ENCODE results near the gene LPP.

Gene LPP

DNA sequence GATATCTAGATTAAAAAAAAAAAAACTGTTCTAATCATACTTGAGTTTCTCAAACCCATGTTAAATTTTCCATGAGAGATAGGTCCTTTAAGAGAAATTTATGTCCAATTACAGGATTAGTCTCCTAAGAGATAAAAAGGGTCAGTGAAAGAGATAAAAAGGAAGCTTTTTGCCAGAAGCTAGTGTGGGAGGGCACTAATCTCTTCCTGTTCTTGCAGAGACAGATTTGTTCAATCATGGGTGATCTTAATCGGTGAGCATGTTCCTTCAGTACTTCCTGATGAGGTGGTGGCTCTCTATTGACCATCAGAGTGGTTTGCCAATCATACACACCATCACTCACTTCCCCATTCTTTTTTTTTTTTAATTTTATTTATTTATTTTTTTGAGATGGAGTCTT is 16.9 kb upstream of the LPP start:
- DNase-seq (ENCODE audit: low read depth, low spot score): no peak

DNA sequence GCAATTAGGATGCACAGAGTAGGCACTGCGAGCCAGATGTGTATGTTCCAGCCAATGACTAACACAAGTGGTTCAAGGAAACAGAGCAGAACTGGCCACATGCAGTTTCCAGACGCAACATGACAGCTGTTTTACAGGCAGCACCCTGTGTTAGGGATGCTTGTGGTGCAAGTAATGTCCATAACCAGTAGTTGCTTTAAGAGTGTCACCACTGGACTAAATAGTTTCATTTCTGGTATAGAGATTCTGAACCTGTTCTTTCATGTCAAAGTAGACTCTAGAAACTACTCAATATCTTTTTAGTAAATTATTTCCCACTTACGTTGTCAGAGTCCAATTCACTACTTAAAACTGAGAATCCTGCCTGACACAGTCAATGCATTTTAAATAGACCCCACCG is 14.5 kb upstream of the LPP start:
- no peak for DNase-seq (ENCODE audit: low read depth, low spot score)

DNA sequence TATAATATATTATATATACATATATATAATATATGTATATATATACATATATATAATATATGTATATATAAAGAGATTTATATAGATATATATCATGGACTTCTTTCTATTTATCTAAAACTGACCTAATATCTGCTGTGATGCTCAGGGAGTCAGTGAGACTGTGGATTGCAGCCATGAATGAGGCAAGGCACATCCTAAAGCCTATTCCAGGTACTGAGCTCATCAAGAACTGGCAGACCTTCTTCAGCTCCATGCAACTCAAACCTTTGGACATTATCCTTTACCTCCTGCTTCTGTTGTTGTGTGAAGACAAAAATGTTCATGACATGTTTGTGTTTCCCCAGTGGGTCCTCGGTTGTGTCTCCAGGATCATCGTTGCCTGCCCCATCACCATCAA is 7.7 kb upstream of the LPP start:
- no peak for DNase-seq (ENCODE audit: low read depth, low spot score)

- DNase-seq (ENCODE audit: low read depth, low spot score): no peak
Observed at GRCh38 chr3:188147782-188148181, 6.2 kb upstream of the LPP start.

DNA sequence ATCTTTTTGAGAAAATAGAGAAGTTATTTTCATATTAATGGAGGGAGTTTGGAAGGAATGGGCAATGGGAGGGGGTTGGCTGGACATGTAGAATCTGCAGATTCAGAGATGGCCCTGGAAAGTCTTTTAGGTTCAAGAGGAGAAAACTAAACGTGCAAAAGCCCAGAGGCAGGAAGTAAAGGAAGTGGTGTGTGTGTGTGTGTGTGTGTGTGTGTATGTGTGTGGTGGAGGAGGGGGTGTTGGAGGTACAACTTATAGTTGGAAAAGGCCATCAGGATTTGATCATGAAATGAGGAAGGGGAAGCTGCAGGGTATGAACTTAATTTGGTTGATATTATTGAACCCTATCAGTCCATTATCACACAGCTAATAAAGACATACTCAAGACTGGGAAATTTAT is 5.6 kb upstream of the LPP start:
- no peak for DNase-seq (ENCODE audit: low read depth, low spot score)

- no peak for DNase-seq (ENCODE audit: low read depth, low spot score)
Observed at GRCh38 chr3:188149587-188149986, 4.4 kb upstream of the LPP start.

DNA sequence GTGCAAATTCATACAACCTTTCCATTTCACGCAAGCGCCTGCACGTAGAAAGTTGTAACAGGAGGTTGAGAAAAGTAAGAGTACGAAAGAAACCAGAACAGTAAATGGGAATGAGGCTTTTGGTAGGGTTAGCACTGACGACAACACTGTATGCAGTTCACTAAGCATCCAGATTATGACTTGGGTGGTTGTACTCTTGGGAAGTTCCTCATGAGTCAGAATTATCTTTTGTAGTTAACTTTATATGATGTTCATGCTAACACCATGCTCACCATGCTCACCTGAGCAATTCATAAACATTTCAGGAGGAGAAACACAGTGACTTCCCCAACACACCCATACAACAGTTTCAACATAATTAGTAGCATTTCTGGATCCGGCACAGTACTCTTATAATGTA is 3.0 kb upstream of the LPP start:
- no peak for DNase-seq (ENCODE audit: low read depth, low spot score)

DNA sequence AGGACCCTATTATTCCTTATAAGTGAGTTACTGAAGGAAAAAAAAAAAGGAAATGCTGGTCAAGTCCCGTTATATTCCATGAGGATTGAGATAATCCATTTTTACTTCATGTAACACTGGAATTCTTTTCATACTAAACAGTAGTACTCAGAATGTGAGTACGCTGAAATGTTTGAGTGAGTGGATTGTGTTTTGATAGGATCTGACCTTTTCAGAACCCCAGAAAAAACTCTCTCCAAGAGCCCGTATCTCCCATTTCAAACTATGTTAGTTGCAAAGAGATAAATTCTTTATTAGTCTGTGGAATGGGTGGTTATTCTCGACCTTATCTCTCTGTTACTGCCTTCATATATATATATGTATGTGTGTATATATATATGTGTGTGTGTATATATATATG is 2.5 kb upstream of the LPP start:
- no peak for DNase-seq (ENCODE audit: low read depth, low spot score)

DNA sequence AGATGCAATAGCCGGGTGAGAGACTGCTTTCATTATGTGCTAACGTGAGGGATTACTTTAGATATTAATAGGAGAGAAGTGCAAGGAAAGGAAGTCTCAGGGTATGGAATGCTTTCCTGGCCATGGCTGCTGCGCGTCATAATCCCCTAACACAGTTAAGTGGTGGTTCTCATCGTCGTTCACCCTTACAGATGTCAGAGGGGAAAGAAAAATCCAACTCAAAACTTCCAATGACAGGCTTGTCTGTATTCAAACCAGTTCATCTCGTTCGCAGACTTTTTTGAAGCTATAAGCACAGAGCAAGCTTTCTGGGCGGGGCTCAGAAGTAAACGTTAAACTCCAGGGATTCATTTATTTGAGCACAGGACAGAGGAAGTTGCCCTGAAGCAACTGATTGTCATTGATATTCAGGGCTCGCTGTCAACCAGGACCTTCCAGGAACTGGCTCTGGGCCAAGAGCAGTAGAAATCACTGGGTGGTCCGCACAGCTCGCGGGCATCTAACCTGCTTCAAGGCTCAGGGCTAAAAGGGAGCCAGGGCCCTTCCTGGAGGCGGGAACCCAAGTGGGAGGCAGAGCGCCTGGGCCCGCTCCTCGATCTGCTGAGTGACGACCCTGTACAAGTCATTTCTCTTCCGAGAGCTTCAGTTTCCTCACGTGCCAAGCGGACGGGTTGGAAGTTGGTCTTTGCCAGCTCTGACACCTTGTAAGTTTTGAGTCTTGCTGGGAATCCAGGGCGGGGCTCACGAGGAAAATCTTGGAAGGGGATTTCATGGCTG is 1.1 kb upstream of the LPP start:
- DNase-seq (ENCODE audit: low read depth, low spot score): no peak

DNA sequence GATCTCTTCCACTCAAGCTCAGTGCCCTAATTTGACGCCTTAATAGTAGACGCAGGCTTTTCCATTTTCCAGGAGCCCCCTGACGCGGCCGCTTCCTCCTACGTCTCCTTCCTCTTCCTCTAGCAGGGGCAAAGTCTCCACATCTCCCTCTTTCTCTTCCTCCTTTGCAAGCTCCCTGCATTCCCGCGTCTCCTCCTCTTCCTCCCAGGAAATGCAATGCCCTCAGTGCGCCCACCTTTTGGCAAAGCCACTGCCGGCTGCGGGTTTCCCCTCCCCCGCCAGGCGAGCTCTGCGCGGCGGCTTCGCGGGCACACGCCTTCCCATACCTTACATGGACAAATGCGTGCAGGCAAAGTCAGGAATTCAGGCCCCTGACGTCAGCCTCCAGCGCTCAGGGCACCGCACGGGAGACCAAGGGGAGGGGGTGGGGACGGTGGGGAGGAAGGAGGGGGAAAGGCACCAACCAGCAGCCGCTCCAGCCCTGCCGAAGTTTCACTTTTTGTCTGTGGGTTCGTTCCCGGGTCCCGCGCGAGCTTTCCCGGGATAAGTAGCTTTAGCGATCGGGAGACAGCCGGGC is 432 bp upstream of the LPP start:
- peak; percentile 72 for DNase-seq (ENCODE audit: low read depth, low spot score)

DNA sequence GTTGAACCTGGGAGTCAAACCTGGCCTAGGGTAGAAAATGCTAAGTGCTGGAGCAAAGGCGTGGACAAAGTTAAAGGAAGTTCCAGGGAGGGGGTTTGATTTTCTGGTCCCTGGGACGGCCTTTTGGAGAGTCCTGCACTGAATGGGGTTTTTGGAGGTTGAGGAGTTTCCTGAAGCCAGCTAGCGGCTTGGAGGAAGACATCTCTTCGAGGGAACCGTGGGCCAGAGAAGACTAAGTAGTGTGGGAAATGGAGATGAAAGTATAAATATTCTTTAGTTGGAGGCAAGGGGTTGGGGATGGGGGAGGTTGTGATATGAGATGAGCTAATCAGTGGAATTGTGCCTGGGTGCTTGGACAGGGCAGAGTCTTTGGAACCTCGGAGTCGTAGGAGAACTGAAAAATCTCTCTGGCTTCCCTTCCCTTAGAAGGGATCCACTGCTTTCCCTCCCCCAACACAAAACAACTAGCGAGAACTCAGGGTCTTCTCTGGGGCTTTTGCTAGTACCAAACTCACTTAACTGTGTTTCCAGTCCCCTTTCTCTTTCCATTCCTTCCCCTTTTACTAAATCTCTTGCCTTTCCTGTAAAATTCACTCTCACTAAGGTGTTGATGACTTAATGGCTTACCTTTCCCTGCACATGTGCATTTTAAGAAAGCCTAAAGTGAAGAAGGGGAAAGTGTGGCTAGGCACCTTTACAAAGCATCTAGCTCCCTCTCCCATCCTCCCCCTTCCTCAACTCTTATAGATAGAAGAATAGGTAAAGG is 1.0 kb downstream of the LPP start:
- DNase-seq (ENCODE audit: low read depth, low spot score): no peak

DNA sequence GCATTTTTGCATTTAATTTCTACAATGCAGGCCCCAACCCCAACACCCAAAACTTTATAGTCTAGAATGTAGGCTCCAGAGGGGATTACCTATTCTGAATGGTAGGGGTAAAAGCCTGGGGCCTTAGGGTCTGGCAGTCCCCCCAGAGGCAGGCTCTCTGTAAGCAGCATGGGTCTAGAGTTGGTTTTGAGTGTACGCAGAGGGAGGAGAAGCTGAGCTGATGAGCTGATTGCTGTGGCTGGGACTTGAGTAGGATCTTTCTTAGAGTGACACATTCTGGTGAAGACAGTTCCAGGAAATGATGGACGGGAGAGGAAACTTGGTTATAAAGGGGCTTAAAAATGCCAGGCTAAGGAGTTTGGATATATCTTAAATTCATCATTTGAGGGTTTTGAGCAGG is 2.1 kb downstream of the LPP start:
- DNase-seq (ENCODE audit: low read depth, low spot score): no peak

- DNase-seq (ENCODE audit: low read depth, low spot score): no peak
Observed at GRCh38 chr3:188157407-188157806, 3.5 kb downstream of the LPP start.

DNA sequence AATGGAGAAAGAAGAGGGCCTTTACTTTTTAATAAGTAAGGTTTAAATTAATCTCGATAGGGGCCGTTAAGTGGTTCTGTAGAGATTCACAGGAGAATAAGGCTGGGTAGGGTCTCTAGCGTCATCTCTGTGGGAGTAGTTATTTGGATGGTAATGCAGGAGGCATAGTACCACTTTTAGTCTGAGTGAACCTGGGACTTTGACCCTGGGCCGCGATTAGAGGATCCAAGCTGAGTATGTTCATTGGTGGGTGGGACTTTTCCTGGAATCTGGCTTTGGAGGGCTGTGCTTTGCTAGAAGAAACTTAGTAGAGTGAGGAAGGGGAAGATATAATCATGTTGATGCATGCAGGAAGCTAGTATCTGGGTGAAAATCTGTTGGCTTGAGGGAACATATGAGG is 4.0 kb downstream of the LPP start:
- no peak for DNase-seq (ENCODE audit: low read depth, low spot score)

GRCh38 chr3:188158731-188159310 is 4.9 kb downstream of the LPP start:
- DNase-seq (ENCODE audit: low read depth, low spot score): no peak

DNA sequence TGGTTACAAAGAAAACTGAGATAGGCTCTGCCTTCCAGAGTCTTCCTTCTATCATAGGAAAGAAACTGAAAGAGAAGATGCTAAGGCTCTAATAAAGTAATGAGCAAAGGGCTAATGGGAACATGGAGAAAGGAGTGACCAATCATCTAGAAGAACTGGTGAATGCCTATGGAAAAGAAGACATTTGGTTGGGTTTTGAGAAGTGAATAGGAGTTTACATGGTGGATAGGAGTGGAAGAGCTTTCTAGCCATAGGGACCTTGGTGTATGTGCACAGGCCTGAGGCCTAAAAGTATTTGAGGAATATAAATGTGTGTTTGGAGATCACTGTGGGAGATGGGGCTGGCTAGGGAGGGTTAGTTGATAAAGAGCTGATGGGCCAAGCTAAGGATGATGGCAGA is 6.8 kb downstream of the LPP start:
- DNase-seq (ENCODE audit: low read depth, low spot score): no peak

- DNase-seq (ENCODE audit: low read depth, low spot score): no peak
Observed at GRCh38 chr3:188164248-188164687, 10.3 kb downstream of the LPP start.

- DNase-seq (ENCODE audit: low read depth, low spot score): no peak
Observed at GRCh38 chr3:188165596-188165995, 11.6 kb downstream of the LPP start.

DNA sequence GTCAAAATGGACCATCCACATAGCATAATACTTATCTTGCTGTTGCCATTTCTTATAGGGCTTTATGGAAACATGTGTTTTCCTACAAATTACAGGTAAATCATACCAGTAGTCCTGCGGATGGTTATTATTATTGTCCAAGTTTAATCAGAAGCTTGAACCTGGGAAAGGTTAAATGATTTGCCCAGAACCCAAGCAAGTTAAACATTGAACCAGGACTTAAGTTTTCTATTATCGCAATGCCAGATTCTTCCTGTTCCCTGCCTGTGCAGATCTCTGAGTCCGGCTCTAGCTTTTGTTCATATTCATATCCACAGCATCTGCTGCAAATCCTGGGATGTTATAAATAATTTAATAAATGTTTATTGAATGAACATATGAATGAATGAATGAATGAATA is 12.5 kb downstream of the LPP start:
- no peak for DNase-seq (ENCODE audit: low read depth, low spot score)

GRCh38 chr3:188168186-188168585 is 14.2 kb downstream of the LPP start:
- DNase-seq (ENCODE audit: low read depth, low spot score): no peak

DNA sequence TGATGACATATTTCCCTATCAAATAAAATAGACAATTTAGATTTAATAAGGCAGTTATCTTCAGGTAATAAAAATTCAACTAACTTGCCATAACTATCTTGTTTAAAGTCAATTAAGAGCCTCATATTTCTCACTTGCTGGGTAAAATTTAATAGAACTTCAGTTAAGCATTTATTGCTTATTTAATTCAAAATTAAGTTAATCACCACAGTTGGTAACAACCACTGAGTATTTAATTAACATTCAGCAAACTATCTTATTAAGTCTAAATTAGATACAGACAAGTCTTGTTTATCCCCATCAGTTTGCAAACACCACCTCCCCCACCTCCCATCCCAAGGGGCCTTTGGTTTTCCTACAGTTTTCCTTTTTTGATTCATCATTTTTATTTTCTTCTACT is 14.7 kb downstream of the LPP start:
- no peak for DNase-seq (ENCODE audit: low read depth, low spot score)

DNA sequence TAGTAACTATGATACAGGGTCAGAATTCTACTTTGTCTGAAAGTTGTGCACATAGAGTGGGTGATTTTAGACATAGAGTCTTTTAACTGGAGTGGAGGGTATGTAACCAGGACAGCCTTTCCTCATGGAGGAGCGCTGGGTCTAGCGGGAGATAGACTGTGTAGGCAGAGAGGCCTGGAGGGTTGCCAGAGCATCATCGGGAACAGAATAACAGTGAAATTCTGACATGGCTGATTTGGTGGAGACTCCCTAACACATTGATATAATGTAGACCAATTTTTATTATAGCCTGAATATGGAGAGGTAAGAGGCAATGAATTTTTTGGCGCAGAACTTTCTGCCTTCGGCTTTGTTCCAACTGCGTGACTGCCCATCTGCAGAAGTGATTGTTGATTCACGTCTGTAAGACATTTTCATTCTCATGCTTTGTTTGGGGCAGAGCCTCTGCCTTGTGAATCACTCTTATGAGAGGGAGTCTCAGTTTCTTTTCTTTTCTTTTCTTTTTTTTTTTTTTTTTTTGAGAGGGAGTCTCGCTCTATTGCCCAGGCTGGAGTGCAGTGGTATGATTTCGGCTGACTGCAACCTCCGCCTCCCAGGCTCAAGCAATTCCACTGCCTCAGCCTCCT is 16.0 kb downstream of the LPP start:
- DNase-seq (ENCODE audit: low read depth, low spot score): no peak
